ENCODE measurements around the gene CPNE2.
"Not testable (repeated sequence)": the region's sequence is repeated elsewhere in the genome, so short reads cannot be mapped to it uniquely, and the experiment has no call there.

The CPNE2 gene

DNA sequence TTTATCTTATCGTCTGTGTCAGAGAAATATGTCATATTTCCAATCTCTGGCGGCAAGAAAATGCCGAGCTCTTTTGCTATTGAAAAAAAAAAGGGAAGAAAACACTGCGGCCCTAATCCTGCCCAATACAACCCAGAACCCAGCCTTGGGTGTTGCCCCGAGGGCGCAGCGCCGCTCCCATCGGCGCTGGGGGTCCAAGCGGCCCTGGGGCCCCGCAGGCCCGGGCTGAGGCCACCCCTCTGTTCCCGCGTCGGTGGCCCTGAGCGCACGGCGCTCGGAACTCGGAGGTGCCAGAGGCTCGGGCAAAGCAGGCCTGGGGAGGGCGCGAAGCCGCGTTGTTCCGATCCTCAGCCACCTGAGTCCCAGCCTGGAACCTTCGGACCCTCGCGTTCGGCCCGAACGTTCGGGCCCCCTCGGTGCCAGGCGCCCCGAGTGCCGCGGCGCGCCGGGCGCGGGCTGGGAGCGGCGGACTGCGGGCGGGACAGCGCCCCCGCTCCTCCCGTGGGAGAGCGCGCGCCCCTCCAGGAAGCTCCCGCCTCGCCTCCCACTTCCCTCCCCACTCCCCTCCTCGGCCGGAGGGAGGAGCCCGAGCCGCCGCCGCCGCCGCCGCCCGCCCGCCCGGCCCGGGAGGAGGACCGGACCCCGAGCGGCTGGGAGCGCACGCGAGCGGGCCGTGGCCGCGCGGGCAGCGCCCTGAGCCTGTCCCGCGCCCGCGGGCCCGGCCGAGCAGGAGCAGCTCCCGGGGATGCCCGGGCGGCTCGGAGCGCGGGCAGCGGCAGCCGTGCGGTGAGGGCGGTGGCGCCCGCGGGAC lies at the start of gene CPNE2:
TSS of gene CPNE2 (plus strand) at position 609 of the 811 bp plus-strand sequence. CDS start 18,160 bp downstream, outside the sequence.
- DNase-seq (ENCODE audit: low read depth) = no peak

DNA sequence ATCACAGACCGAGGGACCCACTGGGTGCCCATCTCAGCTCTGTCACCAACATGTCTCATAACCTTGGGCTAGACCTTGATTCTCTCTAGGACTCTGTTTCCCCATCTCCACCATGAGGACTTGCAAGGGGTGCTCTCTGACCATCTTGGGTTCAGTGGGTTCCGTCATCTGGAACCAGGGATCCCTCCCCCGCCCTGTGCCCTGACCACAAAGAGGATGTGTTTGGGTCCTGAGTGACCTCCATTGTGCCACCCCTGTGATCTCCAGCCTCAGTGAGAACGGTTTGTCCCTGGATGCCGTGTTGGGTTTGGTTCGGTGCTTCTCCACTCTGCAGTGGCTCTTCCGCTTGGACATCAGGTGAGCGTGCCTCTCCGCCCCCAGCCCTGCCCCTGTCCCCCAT lies 49.1 kb upstream of the CPNE2 start:
- no peak for DNase-seq (ENCODE audit: low read depth)

DNA sequence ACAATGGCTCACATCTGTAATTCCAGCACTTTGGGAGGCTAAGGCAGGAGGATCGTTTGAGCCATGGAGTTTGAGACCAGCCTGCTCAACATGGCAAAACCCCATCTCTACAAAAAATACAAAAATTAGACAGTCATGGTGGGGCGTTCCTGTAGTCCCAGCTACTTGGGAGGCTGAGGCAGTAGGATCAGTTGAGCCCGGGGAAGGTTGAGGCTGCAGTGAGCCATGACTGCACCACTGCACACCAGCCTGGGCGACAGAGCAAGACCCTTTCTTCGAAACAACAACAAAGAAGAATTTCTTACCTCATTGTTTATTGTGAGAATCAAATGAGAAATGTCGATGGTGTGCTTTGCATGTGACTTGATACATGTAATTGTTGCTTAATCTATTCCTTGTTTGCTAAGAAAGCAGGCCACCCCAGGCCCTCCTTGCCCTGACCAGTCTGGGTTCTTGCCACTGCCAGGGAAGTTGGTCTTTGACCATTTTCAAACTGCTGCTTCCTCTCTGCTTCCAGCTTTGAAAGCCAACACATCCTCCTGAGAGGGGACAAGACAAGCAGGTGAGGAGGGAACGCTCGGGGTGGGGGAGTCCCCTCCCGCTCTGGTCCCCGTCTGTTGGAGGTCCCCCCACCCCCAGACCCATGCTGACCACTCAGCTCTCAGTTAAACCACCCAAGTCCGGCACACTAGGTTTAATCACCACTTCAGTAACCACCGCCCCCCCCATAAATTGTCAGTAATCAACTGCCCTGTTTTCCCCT lies 47.3 kb upstream of the CPNE2 start:
- DNase-seq (ENCODE audit: low read depth) = no peak

DNA sequence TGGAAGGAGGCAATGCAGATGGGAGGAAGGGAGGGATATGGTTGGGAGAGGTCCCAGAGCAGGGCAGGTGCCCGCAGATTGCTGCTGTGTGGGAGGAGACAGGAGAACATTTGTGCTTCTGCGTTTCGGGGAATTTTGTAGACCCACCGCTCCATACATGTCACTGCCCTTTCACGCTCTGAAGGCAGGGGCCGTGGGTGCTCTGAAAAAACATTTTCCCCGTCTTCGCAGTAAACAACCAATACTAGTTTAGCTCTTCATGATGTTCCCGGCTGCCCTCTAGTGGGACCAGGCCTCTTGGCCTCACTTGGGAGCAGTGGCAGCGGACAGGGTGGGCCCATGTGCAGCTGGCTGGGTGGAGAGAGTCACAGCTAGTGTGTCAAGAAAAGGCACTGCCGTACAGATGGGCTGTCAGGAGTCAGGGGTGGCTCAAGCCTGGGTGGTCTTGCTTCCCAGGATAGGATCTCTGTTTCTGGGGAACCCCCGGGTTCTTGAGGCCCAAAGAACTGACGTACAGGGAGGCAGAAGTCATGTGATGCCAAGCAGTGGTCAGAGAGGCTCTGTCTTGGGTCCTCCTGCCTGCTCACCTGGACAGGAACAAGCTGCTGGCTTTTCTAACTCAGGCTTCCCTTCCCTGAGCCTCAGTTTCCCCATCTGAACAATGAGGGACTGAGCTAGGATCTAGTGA lies 46.5 kb upstream of the CPNE2 start:
- DNase-seq (ENCODE audit: low read depth) = no peak

DNA sequence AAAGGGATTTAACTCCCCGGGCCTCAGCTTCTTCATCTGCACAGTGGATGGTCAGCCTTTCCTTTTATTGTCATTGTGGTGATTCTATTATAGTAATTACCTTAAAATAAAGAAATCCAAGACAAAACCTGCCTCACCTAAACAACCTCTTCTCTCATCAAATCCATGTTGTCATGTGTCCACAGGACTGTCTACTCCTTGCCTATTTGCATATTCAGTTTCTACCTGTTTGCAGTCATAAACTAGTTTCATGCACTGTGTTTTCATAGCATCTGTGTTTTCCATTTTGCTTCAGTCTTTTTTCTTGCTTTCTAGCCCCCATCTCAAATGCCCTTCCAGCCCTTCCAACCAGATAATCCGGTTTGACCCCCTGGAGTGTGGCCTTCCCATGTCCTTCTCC lies 44.3 kb upstream of the CPNE2 start:
- DNase-seq (ENCODE audit: low read depth) = no peak

DNA sequence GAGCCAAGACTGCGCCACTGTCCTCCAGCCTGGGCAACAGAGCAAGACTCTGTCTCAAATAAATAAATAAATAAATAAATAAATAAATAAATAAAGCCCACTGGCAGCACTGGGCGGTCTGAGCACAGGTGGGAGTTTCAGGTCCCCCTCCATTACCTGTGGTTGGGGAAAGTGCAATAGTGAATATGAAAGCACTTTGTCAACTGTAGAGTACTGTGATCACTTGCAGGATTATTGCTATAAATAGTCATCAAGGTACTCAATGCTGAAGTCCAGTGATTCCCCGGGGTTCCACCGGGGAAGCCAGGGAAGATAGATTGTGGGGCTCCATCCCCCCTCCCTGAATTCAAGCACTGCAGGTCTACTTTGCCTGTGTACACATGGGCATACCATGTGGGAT lies 42.7 kb upstream of the CPNE2 start:
- no peak for DNase-seq (ENCODE audit: low read depth)

DNA sequence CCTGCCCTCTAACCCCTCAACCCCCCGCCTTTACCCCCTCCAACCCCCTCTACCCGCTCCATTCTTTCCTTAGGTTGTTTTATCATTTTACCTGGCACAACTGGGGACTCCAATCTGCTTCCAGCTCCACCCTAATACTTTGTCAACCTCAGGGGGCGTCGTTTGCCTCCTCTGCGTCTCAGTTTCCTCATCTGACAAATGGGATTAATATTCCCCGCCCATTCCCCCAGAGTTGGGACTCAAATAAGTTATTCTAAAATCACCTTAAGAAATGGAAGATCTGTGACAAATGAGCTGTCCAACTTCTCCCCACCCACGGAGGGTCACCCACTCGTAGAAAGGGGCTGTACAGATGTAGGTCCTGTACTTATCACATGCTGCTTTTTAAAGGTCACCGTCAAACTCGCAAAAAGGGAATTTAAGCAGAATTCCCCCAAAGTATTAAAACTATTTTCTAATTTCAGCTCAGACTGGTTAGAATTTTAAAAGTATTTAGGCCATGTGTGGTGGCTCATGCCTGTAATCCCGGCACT lies 40.6 kb upstream of the CPNE2 start:
- DNase-seq (ENCODE audit: low read depth) = no peak

DNA sequence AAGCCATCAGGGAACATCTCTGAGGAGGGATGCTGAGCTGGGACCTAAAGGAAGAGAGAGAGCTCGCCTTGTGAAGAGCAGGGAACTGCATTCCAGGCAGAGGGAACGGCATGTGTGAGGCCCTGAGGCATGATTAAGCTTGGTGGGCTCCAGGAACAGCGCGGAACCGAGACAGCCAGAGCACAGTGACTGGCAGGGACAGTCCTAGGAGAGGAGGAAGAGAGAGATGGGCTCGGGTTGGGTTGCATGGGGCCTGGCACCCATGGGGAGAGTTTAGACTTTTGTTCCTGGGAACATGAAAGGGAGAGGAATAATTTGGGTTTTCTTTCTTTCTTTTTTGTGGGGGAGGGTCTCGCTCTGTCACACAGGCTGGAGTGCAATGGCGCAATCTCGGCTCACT lies 39.2 kb upstream of the CPNE2 start:
- no peak for DNase-seq (ENCODE audit: low read depth)

DNA sequence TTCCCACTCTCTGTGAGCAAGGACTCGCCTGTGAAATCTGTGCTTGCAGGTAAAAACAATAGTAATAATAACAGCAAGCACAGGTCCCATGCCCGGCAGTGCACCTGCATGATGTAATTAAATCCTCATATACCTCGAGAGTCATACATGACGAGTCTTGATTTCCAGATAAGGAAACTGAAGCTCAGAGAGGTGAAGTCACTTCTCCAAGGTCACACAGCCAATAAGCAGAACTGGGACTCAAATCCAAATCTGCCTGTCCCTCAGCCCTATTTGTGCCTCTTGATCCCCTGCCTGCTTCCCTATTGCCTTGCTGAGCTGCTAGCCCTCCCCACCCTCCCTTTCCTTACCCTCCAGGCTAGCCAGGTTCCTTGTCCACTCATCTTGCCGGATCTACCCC lies 38.0 kb upstream of the CPNE2 start:
- DNase-seq (ENCODE audit: low read depth) = no peak

DNA sequence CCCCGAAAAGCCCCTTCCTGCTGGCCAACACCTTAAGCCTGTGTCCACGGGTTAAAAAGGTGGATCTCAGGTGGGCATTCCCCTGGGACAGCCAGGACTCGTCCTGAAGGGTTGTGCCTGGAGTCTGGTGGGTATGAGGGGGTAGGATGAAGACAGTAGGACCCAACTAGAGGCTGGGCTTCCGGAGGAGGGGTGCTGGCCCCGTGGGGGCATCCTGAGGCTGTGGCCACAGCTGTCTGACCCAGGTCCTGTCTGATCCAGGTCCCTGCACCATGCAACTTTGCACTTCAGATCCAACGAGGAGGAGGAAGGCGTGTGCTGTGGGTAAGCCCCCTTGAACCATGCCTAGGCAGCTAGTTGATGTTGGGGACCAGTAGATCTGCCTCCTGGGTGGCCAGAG lies 37.6 kb upstream of the CPNE2 start:
- no peak for DNase-seq (ENCODE audit: low read depth)

DNA sequence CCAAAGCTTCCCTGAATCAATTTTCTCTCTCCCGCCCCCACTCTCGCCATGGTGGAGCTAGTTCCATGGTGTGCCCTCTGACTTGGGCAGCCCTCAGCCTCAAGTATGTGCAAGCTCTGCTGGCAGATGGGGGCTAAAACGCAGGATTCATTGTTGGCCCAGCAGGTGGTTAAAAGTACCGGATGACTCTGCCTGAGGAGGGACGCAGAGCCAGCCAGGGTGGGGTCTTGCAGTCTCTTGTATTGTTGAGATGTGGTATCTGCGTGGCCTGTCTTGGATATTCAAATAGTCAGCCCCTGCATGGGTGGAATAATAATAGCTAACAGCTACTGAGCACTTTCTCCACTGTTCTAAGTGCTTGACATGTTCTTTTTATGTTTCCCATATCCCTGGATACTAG lies 36.7 kb upstream of the CPNE2 start:
- DNase-seq (ENCODE audit: low read depth) = no peak

DNA sequence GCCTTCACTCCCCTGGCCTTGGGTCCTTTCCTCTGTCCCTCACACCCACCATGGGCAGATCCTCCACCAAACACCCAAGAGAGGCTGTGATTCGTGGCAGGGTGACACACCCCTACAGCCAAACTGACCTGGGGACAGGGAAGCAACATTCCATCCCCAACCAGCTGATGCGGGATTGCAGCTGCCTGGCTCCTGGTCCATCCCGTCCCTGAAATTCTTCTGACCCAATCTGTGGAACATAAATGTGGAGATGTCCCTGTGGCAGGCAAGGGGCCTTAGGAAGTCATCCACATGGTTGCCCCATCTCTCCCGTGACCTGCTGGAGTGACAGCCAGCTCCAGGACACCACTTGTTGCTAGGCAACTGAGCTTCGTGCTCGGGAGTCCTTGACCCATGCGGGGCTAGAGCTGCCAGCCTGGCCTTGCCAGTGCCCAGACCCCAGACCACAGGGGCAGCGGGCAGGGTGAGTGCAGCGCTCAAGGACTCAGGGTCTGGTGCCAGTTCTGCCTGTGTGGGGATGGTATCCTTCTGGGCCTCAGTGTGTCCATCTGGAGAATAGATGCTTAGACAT lies 34.0 kb upstream of the CPNE2 start:
- DNase-seq (ENCODE audit: low read depth) = no peak

DNA sequence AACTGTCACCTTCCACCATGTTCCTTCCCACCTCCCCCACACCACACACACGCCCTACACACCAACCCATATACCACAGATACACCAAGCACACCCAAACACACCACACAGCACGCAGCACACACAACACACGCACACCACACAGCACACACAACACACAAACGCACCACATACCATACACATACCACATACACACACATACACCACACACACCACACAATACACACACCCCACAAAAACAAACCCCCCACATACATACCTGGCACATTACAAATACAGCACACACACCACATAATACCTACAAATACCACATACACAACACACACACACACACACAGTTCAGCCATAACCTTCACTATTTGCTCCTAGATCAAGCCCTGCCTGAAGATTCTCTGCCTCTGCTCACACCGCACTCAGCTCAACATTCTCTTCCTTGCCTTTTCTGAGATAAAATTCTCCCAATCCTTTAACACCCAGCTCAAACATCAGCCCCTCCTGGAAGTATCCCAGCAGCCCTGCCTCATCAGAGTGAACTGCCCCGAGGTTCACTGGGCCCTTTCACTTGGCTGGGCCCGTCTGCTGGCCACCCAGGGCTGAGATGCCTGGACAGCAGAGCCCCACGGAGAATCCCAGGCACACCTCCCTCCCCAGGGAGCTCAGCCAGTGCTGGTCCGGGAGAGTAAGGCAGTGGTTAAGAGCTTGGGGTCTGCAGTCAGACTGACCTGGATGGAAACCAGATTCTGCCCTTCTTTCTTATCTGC lies 31.9 kb upstream of the CPNE2 start:
- DNase-seq (ENCODE audit: low read depth) = no peak

DNA sequence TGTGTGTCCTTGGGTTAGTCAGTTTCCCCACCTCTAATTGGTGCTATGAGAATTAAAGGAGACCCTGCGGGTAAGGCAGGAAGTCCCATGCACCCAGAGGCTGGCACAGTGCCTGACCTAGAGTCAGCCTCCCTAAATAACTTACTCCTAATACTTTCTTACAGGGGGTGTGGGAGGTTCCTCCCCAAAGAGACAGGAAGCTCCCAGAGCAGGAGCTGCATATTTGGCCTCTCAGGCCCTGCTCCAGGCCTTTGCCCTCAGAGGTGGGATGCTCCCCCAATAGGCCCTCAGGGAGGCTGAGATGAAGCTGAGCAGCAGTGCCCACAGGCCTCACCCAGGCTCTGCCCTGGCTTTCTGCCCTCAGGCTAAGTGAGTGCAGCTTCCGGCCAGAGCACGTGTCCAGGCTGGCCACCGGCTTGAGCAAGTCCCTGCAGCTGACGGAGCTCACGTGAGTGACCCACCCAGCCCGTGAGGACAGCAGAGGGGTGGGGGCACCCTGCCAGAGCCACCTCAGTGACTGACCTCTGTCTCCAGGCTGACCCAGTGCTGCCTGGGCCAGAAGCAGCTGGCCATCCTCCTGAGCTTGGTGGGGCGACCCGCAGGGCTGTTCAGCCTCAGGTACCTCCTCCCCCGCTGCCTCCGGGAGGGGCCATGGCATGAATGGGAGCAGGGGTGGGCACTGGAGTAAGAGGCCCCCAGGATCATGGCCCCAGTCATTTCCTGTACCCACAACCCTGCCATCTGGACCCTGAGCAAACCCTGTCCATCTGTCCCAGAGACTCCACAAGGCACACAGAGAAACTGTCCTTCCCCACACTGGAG lies 31.1 kb upstream of the CPNE2 start:
- no peak for DNase-seq (ENCODE audit: low read depth)

DNA sequence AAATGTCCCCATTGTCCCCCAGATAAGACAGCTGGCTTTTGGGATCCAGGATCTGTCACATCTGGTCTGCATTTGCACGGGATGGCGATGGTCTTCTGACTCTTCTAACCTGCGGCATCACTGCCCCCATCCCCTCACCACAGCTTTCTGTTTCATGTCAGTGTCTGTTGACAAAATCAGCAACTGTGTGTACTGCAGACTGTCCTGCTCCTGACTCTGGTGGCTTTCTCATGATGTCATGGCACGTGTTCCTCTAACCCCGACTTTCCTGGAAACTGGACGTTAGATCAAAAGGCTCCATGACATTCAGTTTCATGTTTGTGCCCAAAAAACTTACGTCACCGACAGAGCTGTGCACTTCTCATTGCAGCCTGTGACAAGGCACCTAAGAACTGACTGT lies 30.1 kb upstream of the CPNE2 start:
- DNase-seq (ENCODE audit: low read depth) = no peak

DNA sequence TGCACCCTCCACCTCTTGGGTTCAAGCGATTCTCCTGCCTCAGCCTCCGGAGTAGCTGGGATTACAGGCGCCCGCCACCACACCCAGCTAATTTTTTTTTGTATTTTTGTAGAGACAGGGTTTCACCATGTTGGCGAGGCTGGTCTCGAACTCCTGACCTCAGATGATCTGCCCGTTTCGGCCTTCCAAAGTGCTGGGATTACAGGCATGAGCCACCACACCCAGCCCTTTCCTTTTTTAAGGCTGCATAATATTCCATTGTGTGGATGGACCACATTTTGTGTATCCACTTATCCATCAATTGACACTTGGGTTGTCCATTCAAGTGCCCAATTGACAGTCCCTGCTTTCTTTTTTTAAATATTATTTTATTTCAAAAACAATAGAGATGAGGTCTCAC lies 29.2 kb upstream of the CPNE2 start:
- not testable (repeated sequence) for DNase-seq (ENCODE audit: low read depth)

DNA sequence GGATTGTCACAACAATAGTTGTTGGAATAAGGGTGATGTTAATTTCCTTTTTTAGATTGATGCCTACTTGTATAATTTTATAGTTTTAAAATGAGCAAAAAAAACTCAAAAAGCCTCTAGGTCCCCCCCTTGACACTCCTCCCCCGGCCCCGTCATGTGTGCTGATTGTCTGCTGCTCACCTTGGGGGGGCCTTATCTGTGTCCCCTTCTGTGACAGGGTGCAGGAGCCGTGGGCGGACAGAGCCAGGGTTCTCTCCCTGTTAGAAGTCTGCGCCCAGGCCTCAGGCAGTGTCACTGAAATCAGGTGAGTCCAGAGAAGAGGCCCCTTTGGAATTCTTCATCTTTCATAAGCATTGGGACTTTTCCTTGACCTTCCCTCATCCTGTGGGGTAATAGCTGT lies 27.4 kb upstream of the CPNE2 start:
- no peak for DNase-seq (ENCODE audit: low read depth)

DNA sequence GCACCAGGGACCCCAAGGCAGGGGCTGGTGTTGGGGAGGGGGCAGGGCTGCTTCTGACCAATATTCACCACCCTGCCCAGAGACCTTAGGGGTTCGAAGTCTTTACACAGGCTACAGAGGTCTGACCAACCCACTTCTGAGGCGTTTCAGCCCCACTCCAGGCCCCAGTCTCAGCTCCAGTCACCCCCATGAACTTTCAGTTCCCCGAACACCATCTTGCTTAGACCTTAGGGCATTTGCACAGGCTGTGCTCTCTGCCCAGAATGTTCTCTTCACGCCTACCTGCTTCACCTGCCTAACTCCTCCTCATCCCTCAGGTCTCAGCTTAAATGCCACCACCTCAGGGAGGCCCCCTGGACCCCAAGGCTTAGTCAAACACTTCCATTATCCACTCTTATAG lies 25.8 kb upstream of the CPNE2 start:
- DNase-seq (ENCODE audit: low read depth) = no peak

DNA sequence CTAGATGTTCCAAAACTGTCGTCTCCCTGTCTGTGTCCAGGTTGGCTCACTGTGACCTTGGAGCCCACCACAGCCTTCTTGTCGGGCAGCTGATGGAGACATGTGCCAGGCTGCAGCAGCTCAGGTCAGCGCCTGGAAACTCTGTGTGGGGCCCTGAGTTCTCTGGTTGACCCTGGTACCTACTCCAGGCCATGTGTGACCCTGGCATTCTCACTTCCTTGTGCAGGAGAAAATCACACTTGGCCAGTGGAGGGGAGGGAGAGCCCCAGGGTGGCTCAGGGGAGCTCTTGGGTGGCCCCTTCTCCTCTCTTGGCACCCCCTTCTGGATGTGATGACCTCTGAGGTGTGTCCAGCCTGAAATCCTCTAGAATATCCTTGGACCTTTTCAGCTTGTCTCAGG lies 25.0 kb upstream of the CPNE2 start:
- DNase-seq (ENCODE audit: low read depth) = no peak

DNA sequence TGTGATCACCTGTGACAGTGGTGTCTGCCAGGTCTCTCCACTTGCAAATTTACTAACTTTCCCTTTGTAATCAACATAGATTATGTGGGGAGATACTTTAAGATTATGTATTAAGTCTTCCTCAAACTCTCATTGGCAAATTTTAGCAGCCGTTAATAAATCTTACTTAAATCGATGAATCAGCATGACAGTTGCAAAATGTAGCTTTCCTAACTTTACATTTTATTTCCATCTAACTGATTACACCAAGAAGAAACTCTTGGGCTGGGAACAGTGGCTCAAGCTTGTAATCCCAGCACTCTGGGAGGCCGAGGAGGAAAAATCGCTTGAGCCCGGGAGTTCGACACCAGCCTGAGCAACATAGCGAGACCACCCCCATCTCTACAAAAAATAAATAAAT lies 23.3 kb upstream of the CPNE2 start:
- no peak for DNase-seq (ENCODE audit: low read depth)

Data from activated T-cell treated with anti-CD3 and anti-CD28 coated beads for 1 hour (primary cell).